HCT116 (cell line): ENCODE measurements around the gene UBIAD1. TPM values are rescaled to one million over a fixed set of nuclear protein-coding genes. Genes with fewer than 3 reads are reported as not detected.

ENCODE experiments used
- ATAC-seq: fragments of 200-7000 bp; cut with Tn5 transposase; 2 replicates; pipeline ENCODE4 v1.9.1; 2020; ENCODE audit warnings: mild to moderate bottlenecking, moderate library complexity
- BruUV-seq: library from RNA; stranded (reverse); fragments of 400-500 nt; replicated peaks from 2 replicates; lab custom pipeline; 2021; lab: Mats Ljungman, UMichigan
- CTCF ChIA-PET: fragments of 300-600 bp; sonication (Branson Sonifier 250); formaldehyde crosslinking; loops from one replicate; lab custom pipeline; 2021; ENCODE audit warnings: antibody characterized with exemption; lab: Charles Lee
- POLR2A ChIA-PET: fragments of 300-600, 350-600 bp; sonication (Branson Sonifier 250); formaldehyde crosslinking; loops from one replicate; lab custom pipeline; 2021; ENCODE audit warnings: antibody characterized with exemption; lab: Charles Lee
- RAD21 ChIA-PET, 2 experiments: fragments of 300-600 bp; sonication (Branson Sonifier 250); formaldehyde crosslinking; loops; one replicate each; lab custom pipeline; 2023; ENCODE audit warnings: low total read pairs in 2 of 2; ENCODE audit not compliant: uncharacterized antibody in 2 of 2, unreplicated experiment in 2 of 2, low non-redundant PET in 1 of 2; lab: Charles Lee
- DNase-seq: peaks from one replicate; pipeline ENCODE4 v3.0.0-alpha.2; 2010; ENCODE audit warnings: low read depth, low spot score
- H2AFZ ChIP-seq: fragments of 200-600 bp; shearing (Covaris generic), sonication (generic); 2 replicates; pipeline ENCODE4 v1.6.1; 2017; ENCODE audit warnings: low read depth, mixed run types, mixed read lengths, antibody characterized with exemption, low read length; ENCODE audit not compliant: poor library complexity, severe bottlenecking
- H3K27ac ChIP-seq: 2 replicates; pipeline ENCODE4 v1.5.1; 2012; ENCODE audit warnings: low read depth, low read length
- H3K27me3 ChIP-seq: fragments of 200-600 bp; sonication (generic); 2 replicates; pipeline ENCODE4 v1.6.1; 2016; ENCODE audit warnings: mixed run types, low read length, mixed read lengths; ENCODE audit not compliant: insufficient read depth
- H3K36me3 ChIP-seq, 2 experiments: fragments of 200-500 bp in 1 of 2; fragments of 200-600 bp in 1 of 2; sonication (Bioruptor generic) in 1 of 2; sonication (generic) in 1 of 2; 2 replicates each; pipeline versions ENCODE4 v1.5.1 to v1.6.1; 2014 to 2016; ENCODE audit warnings: low read length in 2 of 2, inconsistent platforms in 1 of 2, mixed read lengths in 1 of 2, mixed run types in 1 of 2; ENCODE audit not compliant: insufficient read depth in 2 of 2, control insufficient read depth in 1 of 2
- H3K4me1 ChIP-seq, 2 experiments: fragments of 200-600 bp in 1 of 2; sonication (generic) in 1 of 2; 2 replicates each; pipeline versions ENCODE4 v1.5.1 to v1.6.1; 2012 to 2017; ENCODE audit warnings: low read length in 2 of 2, inconsistent platforms in 1 of 2, mild to moderate bottlenecking in 1 of 2, mixed read lengths in 1 of 2, mixed run types in 1 of 2, moderate library complexity in 1 of 2; ENCODE audit not compliant: insufficient read depth in 2 of 2, control insufficient read depth in 1 of 2
- H3K4me2 ChIP-seq: fragments of 200-600 bp; sonication (generic); 2 replicates; pipeline ENCODE4 v1.6.1; 2017; ENCODE audit warnings: mixed run types, low read length, mixed read lengths
- H3K4me3 ChIP-seq, 2 experiments: fragments of 200-600 bp in 1 of 2; sonication (generic) in 1 of 2; replicated peaks in 1 of 2; 2 replicates each; pipeline ENCODE4 v1.5.1; 2011 to 2016; ENCODE audit warnings: low read length in 2 of 2, control low read depth in 1 of 2, low read depth in 1 of 2, mild to moderate bottlenecking in 1 of 2, mixed read lengths in 1 of 2, mixed run types in 1 of 2
- H3K79me2 ChIP-seq: fragments of 200-600 bp; sonication (generic); 2 replicates; pipeline ENCODE4 v1.6.1; 2017; ENCODE audit warnings: mild to moderate bottlenecking, mixed run types, low read length, moderate library complexity, mixed read lengths; ENCODE audit not compliant: insufficient read depth
- H3K9ac ChIP-seq: fragments of 200-600 bp; sonication (generic); 2 replicates; pipeline ENCODE4 v1.6.1; 2016; ENCODE audit warnings: low read length, mixed read lengths
- H3K9me2 ChIP-seq: fragments of 200-600 bp; sonication (generic), shearing (Covaris generic); 2 replicates; pipeline ENCODE4 v1.6.1; 2017; ENCODE audit warnings: mixed run types, mild to moderate bottlenecking, moderate library complexity; ENCODE audit not compliant: insufficient read depth
- H3K9me3 ChIP-seq, 2 experiments: fragments of 200-500 bp in 1 of 2; fragments of 200-600 bp in 1 of 2; sonication (Bioruptor generic) in 1 of 2; sonication (generic) in 1 of 2; 2 replicates each; pipeline ENCODE4 v1.6.1; 2014 to 2017; ENCODE audit warnings: low read length in 2 of 2, mixed read lengths in 2 of 2, inconsistent platforms in 1 of 2, low read depth in 1 of 2, mild to moderate bottlenecking in 1 of 2, mixed run types in 1 of 2, moderate library complexity in 1 of 2; ENCODE audit not compliant: control insufficient read depth in 1 of 2, insufficient read depth in 1 of 2
- H4K20me1 ChIP-seq: fragments of 200-600 bp; sonication (generic), shearing (Covaris generic); 2 replicates; pipeline ENCODE4 v1.6.1; 2017; ENCODE audit warnings: mixed run types, mild to moderate bottlenecking, moderate library complexity; ENCODE audit not compliant: insufficient read depth
- ATF3 ChIP-seq: IDR thresholded peaks from 2 replicates; pipeline ENCODE4 v1.6.1; 2012
- CTCF ChIP-seq, 3 experiments: fragments of 200-600 bp in 1 of 3; sonication (generic) in 1 of 3; IDR thresholded peaks in 2 of 3; conservative IDR thresholded peaks in 1 of 3; 2 replicates each; pipeline ENCODE4 v1.5.1; 2012 to 2017; ENCODE audit warnings: low read depth in 2 of 3, low read length in 2 of 3, antibody characterized with exemption in 1 of 3, borderline replicate concordance in 1 of 3, control low read depth in 1 of 3, mild to moderate bottlenecking in 1 of 3, mixed read lengths in 1 of 3, mixed run types in 1 of 3, moderate library complexity in 1 of 3; ENCODE audit not compliant: insufficient read depth in 1 of 3
- FOSL1 ChIP-seq: IDR thresholded peaks from 2 replicates; pipeline ENCODE4 v1.6.1; 2012; ENCODE audit warnings: low read depth
- JUND ChIP-seq: IDR thresholded peaks from 2 replicates; pipeline ENCODE4 v1.6.1; 2012
- MAX ChIP-seq: IDR thresholded peaks from 2 replicates; pipeline ENCODE4 v1.6.1; 2012
- POLR2A ChIP-seq: IDR thresholded peaks from 2 replicates; pipeline ENCODE4 v1.7.0; 2011; ENCODE audit warnings: borderline replicate concordance; ENCODE audit not compliant: insufficient read depth, insufficient read length; ENCODE audit errors: extremely low read depth
- RAD21 ChIP-seq: IDR thresholded peaks from 2 replicates; pipeline ENCODE4 v1.6.1; 2012; ENCODE audit warnings: low read depth, mild to moderate bottlenecking
- SIN3A ChIP-seq: IDR thresholded peaks from 2 replicates; pipeline ENCODE4 v1.6.1; 2012; ENCODE audit warnings: low read depth
- SP1 ChIP-seq: IDR thresholded peaks from 2 replicates; pipeline ENCODE4 v1.6.1; 2012; ENCODE audit warnings: low read depth
- SRF ChIP-seq: IDR thresholded peaks from 2 replicates; pipeline ENCODE4 v1.6.1; 2012; ENCODE audit warnings: low read depth
- ZFX ChIP-seq: fragments of 450-650 bp; IDR thresholded peaks from 2 replicates; pipeline ENCODE4 v1.6.1; 2017
- ZNF274 ChIP-seq: fragments of 200-500 bp; sonication (Bioruptor generic); IDR thresholded peaks from 2 replicates; pipeline ENCODE4 v1.6.1; 2014; ENCODE audit warnings: mild to moderate bottlenecking, low read depth, low read length, inconsistent platforms
- intact Hi-C: fragments of 100-400 bp; cut with micrococcal nuclease; formaldehyde crosslinking; loops from 2 replicates; pipeline ENCODE4 v1.10.0; 2022
- total RNA-seq: library from RNA; stranded (reverse); gene quantifications from one replicate; pipeline ENCODE4 v1.2.1, GENCODE V29; 2021; ENCODE audit not compliant: unreplicated experiment
- TF ChIP-seq, protein P1 (sequence below): IDR thresholded peaks from 2 replicates; pipeline ENCODE4 v1.6.1; 2012; ENCODE audit warnings: low read depth

Gene UBIAD1
- total RNA-seq, 1 experiment from 2014 or later: 17.2 TPM

GRCh38 chr1:11237356-11237755, 35.6 kb upstream of the UBIAD1 start (continued):
- TF ChIP-seq, protein P1, sequence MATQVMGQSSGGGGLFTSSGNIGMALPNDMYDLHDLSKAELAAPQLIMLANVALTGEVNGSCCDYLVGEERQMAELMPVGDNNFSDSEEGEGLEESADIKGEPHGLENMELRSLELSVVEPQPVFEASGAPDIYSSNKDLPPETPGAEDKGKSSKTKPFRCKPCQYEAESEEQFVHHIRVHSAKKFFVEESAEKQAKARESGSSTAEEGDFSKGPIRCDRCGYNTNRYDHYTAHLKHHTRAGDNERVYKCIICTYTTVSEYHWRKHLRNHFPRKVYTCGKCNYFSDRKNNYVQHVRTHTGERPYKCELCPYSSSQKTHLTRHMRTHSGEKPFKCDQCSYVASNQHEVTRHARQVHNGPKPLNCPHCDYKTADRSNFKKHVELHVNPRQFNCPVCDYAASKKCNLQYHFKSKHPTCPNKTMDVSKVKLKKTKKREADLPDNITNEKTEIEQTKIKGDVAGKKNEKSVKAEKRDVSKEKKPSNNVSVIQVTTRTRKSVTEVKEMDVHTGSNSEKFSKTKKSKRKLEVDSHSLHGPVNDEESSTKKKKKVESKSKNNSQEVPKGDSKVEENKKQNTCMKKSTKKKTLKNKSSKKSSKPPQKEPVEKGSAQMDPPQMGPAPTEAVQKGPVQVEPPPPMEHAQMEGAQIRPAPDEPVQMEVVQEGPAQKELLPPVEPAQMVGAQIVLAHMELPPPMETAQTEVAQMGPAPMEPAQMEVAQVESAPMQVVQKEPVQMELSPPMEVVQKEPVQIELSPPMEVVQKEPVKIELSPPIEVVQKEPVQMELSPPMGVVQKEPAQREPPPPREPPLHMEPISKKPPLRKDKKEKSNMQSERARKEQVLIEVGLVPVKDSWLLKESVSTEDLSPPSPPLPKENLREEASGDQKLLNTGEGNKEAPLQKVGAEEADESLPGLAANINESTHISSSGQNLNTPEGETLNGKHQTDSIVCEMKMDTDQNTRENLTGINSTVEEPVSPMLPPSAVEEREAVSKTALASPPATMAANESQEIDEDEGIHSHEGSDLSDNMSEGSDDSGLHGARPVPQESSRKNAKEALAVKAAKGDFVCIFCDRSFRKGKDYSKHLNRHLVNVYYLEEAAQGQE: no peak
- TF ChIP-seq SIN3A: no peak
- no peak for TF ChIP-seq POLR2A
- no peak for TF ChIP-seq SRF

DNA sequence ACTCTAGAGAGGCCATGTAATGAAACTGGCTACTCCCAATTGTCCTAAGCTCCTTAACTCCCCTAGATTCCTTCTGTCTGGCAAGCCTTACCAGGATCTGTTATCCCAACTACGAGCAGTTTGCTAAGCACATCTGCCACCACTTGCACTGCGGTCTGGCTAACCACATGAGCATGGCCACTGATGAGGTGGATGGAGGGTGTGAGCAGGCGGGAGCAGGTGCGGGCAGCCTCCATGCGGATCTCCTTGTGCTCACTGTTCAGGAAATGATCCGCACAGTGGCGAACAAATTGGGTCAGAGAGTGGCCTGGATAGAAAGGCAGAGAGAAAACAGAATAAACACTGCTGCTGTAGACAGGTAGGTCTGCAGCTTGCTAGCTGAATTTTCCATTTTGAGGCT, 34.7 kb upstream of the UBIAD1 start:
- no TSS peak for BruUV-seq
- Histone ChIP-seq H3K27me3 (no peaks in the 10 kb centered on the region), H4K20me1 (no peaks in the 10 kb centered on the region), H3K4me1 (no peaks in the 10 kb centered on the region; a peak in 1 of 4 replicates), H3K4me3 (no peak overlapping the region), H3K36me3 (peaks cover 51 to 58% of the 10 kb centered on the region in 2 experiments; a peak in 3 of 4 replicates), H3K9me3 (no peaks in the 10 kb centered on the region), H3K79me2 (no peaks in the 10 kb centered on the region), H3K9ac (no peak overlapping the region), H3K27ac (no peak overlapping the region), H2AFZ (no peak overlapping the region), H3K4me2 (no peak overlapping the region), H3K9me2 (no peaks in the 10 kb centered on the region)
- ATAC-seq (no peak), DNase-seq (no peak)
- ChIA-PET CTCF (no interaction called here), RAD21 (no interaction called here), POLR2A (no interaction called here)
- intact Hi-C loops: no loop called here
- TF ChIP-seq SP1: no peak
- no peak for TF ChIP-seq JUND
- TF ChIP-seq ZNF274: no peak
- no peak for TF ChIP-seq FOSL1
- TF ChIP-seq ATF3: no peak
- TF ChIP-seq RAD21: no peak
- TF ChIP-seq ZFX: no peak
- TF ChIP-seq CTCF (IDR thresholded peaks at IDR 0.05 in 2 of 3, conservative IDR thresholded peaks at IDR 0.05 in 1 of 3; ENCODE audit: borderline replicate concordance in 1 of 3, insufficient read depth in 1 of 3, low read depth in 2 of 3, low read length in 2 of 3): no peak
- no peak for TF ChIP-seq MAX
